ENCODE measurements around the gene GALNTL6. TPM values are rescaled to one million over a fixed set of nuclear protein-coding genes. Genes with fewer than 3 reads are reported as not detected.

Gene GALNTL6
- total and polyA plus RNA-seq, 4 donors: 6.1 to 25.4 (median 22.5) TPM

- no CpG with 5 or more reads among the region's 1 CpG for WGBS (ENCODE audit: insufficient coverage)
- H3K9me3 ChIP-seq (ENCODE audit: control insufficient read depth, insufficient read depth, low read length): no peaks in the 10 kb centered on the region
Observed at GRCh38 chr4:172256820-172257219, 443.6 kb downstream of the GALNTL6 start.

GRCh38 chr4:172270397-172270796, 457.2 kb downstream of the GALNTL6 start:
- peak in 1 of 6 donors; percentile 74 for DNase-seq (ENCODE audit: low read depth in 4 of 6, low spot score in 6 of 6)
- Histone ChIP-seq H3K9me3 (ENCODE audit: control insufficient read depth, insufficient read depth, low read length) (no peaks in the 10 kb centered on the region), H3K4me1 (ENCODE audit: control insufficient read depth, insufficient read depth, low read length) (no peaks in the 10 kb centered on the region), H3K36me3 (ENCODE audit: control insufficient read depth, insufficient read depth, low read length) (no peaks in the 10 kb centered on the region), H3K27me3 (ENCODE audit: control insufficient read depth, insufficient read depth, low read length) (no peaks in the 10 kb centered on the region), H3K4me3 (ENCODE audit: low read depth, low read length) (no peak overlapping the region), H3K27ac (ENCODE audit: low read depth, low read length) (no peak overlapping the region)
- WGBS (ENCODE audit: insufficient coverage): 40% methylated on average over 1 of the region's 2 CpGs

More at GRCh38 chr4:172256820-172257219, 443.6 kb downstream of the GALNTL6 start:
- Histone ChIP-seq H3K36me3 (ENCODE audit: control insufficient read depth, insufficient read depth, low read length) (no peaks in the 10 kb centered on the region), H3K27ac (ENCODE audit: low read depth, low read length) (no peak overlapping the region), H3K4me3 (ENCODE audit: low read depth, low read length) (no peak overlapping the region), H3K4me1 (ENCODE audit: control insufficient read depth, insufficient read depth, low read length) (no peaks in the 10 kb centered on the region), H3K27me3 (ENCODE audit: control insufficient read depth, insufficient read depth, low read length) (no peaks in the 10 kb centered on the region)
- no peak for DNase-seq (ENCODE audit: low read depth in 4 of 6, low spot score in 6 of 6)

GRCh38 chr4:172287117-172287516, 473.9 kb downstream of the GALNTL6 start:
- Histone ChIP-seq H3K4me3 (ENCODE audit: low read depth, low read length) (no peak overlapping the region), H3K27ac (ENCODE audit: low read depth, low read length) (no peak overlapping the region), H3K27me3 (ENCODE audit: control insufficient read depth, insufficient read depth, low read length) (no peaks in the 10 kb centered on the region), H3K9me3 (ENCODE audit: control insufficient read depth, insufficient read depth, low read length) (no peaks in the 10 kb centered on the region), H3K4me1 (ENCODE audit: control insufficient read depth, insufficient read depth, low read length) (no peaks in the 10 kb centered on the region), H3K36me3 (ENCODE audit: control insufficient read depth, insufficient read depth, low read length) (no peaks in the 10 kb centered on the region)
- peak in 1 of 6 donors; percentile 13 for DNase-seq (ENCODE audit: low read depth in 4 of 6, low spot score in 6 of 6)

- no CpG with 5 or more reads among the region's 1 CpG for WGBS (ENCODE audit: insufficient coverage)
- Histone ChIP-seq H3K4me3 (ENCODE audit: low read depth, low read length) (no peak overlapping the region), H3K27me3 (ENCODE audit: control insufficient read depth, insufficient read depth, low read length) (no peaks in the 10 kb centered on the region), H3K36me3 (ENCODE audit: control insufficient read depth, insufficient read depth, low read length) (no peaks in the 10 kb centered on the region), H3K9me3 (ENCODE audit: control insufficient read depth, insufficient read depth, low read length) (peaks cover 3% of the 10 kb centered on the region), H3K27ac (ENCODE audit: low read depth, low read length) (no peak overlapping the region), H3K4me1 (ENCODE audit: control insufficient read depth, insufficient read depth, low read length) (no peaks in the 10 kb centered on the region)
- DNase-seq (ENCODE audit: low read depth in 4 of 6, low spot score in 6 of 6): no peak
Observed at GRCh38 chr4:172305698-172306097, 492.5 kb downstream of the GALNTL6 start.

GRCh38 chr4:172308078-172308477, 494.9 kb downstream of the GALNTL6 start:
- no peak for DNase-seq (ENCODE audit: low read depth in 4 of 6, low spot score in 6 of 6)
- WGBS (ENCODE audit: insufficient coverage): no CpG with 5 or more reads among the region's 2 CpGs
- Histone ChIP-seq H3K9me3 (ENCODE audit: control insufficient read depth, insufficient read depth, low read length) (peaks cover 3% of the 10 kb centered on the region), H3K4me3 (ENCODE audit: low read depth, low read length) (no peak overlapping the region), H3K27ac (ENCODE audit: low read depth, low read length) (no peak overlapping the region), H3K4me1 (ENCODE audit: control insufficient read depth, insufficient read depth, low read length) (no peaks in the 10 kb centered on the region), H3K27me3 (ENCODE audit: control insufficient read depth, insufficient read depth, low read length) (no peaks in the 10 kb centered on the region), H3K36me3 (ENCODE audit: control insufficient read depth, insufficient read depth, low read length) (no peaks in the 10 kb centered on the region)

GRCh38 chr4:172311682-172312081, 498.5 kb downstream of the GALNTL6 start:
- no peaks in the 10 kb centered on the region for H3K4me1 ChIP-seq (ENCODE audit: control insufficient read depth, insufficient read depth, low read length)
- DNase-seq (ENCODE audit: low read depth in 4 of 6, low spot score in 6 of 6): no peak
- peaks cover 3% of the 10 kb centered on the region for H3K9me3 ChIP-seq (ENCODE audit: control insufficient read depth, insufficient read depth, low read length)
- H3K36me3 ChIP-seq (ENCODE audit: control insufficient read depth, insufficient read depth, low read length): no peaks in the 10 kb centered on the region
- H3K4me3 ChIP-seq (ENCODE audit: low read depth, low read length): no peak overlapping the region
- no peaks in the 10 kb centered on the region for H3K27me3 ChIP-seq (ENCODE audit: control insufficient read depth, insufficient read depth, low read length)
- no peak overlapping the region for H3K27ac ChIP-seq (ENCODE audit: low read depth, low read length)
- WGBS (ENCODE audit: insufficient coverage): no CpG with 5 or more reads among the region's 3 CpGs

GRCh38 chr4:172323288-172323687, 510.1 kb downstream of the GALNTL6 start:
- H3K27me3 ChIP-seq (ENCODE audit: control insufficient read depth, insufficient read depth, low read length): no peaks in the 10 kb centered on the region
- no peak for DNase-seq (ENCODE audit: low read depth in 4 of 6, low spot score in 6 of 6)
- no peak overlapping the region for H3K4me3 ChIP-seq (ENCODE audit: low read depth, low read length)
- no peaks in the 10 kb centered on the region for H3K4me1 ChIP-seq (ENCODE audit: control insufficient read depth, insufficient read depth, low read length)
- H3K9me3 ChIP-seq (ENCODE audit: control insufficient read depth, insufficient read depth, low read length): no peaks in the 10 kb centered on the region
- no CpG with 5 or more reads among the region's 2 CpGs for WGBS (ENCODE audit: insufficient coverage)
- no peak overlapping the region for H3K27ac ChIP-seq (ENCODE audit: low read depth, low read length)
- no peaks in the 10 kb centered on the region for H3K36me3 ChIP-seq (ENCODE audit: control insufficient read depth, insufficient read depth, low read length)

GRCh38 chr4:172344308-172344938, 531.2 kb downstream of the GALNTL6 start:
- Histone ChIP-seq H3K4me1 (ENCODE audit: control insufficient read depth, insufficient read depth, low read length) (no peaks in the 10 kb centered on the region), H3K36me3 (ENCODE audit: control insufficient read depth, insufficient read depth, low read length) (no peaks in the 10 kb centered on the region), H3K27ac (ENCODE audit: low read depth, low read length) (no peak overlapping the region), H3K4me3 (ENCODE audit: low read depth, low read length) (no peak overlapping the region), H3K27me3 (ENCODE audit: control insufficient read depth, insufficient read depth, low read length) (no peaks in the 10 kb centered on the region), H3K9me3 (ENCODE audit: control insufficient read depth, insufficient read depth, low read length) (no peaks in the 10 kb centered on the region)
- WGBS (ENCODE audit: insufficient coverage): no CpG with 5 or more reads among the region's 5 CpGs
- peak in 2 of 6 donors; percentile 14 to 39 for DNase-seq (ENCODE audit: low read depth in 4 of 6, low spot score in 6 of 6)

GRCh38 chr4:172348426-172348825, 535.2 kb downstream of the GALNTL6 start:
- no peak overlapping the region for H3K4me3 ChIP-seq (ENCODE audit: low read depth, low read length)
- H3K4me1 ChIP-seq (ENCODE audit: control insufficient read depth, insufficient read depth, low read length): no peaks in the 10 kb centered on the region
- DNase-seq (ENCODE audit: low read depth in 4 of 6, low spot score in 6 of 6): peak in 2 of 6 donors; percentile 2 to 73
- H3K9me3 ChIP-seq (ENCODE audit: control insufficient read depth, insufficient read depth, low read length): no peaks in the 10 kb centered on the region
- no CpG with 5 or more reads among the region's 2 CpGs for WGBS (ENCODE audit: insufficient coverage)
- H3K36me3 ChIP-seq (ENCODE audit: control insufficient read depth, insufficient read depth, low read length): no peaks in the 10 kb centered on the region
- no peaks in the 10 kb centered on the region for H3K27me3 ChIP-seq (ENCODE audit: control insufficient read depth, insufficient read depth, low read length)
- no peak overlapping the region for H3K27ac ChIP-seq (ENCODE audit: low read depth, low read length)

GRCh38 chr4:172352356-172352755, 539.2 kb downstream of the GALNTL6 start:
- Histone ChIP-seq H3K4me3 (ENCODE audit: low read depth, low read length) (no peak overlapping the region), H3K36me3 (ENCODE audit: control insufficient read depth, insufficient read depth, low read length) (no peaks in the 10 kb centered on the region), H3K9me3 (ENCODE audit: control insufficient read depth, insufficient read depth, low read length) (no peaks in the 10 kb centered on the region), H3K4me1 (ENCODE audit: control insufficient read depth, insufficient read depth, low read length) (no peaks in the 10 kb centered on the region), H3K27me3 (ENCODE audit: control insufficient read depth, insufficient read depth, low read length) (no peaks in the 10 kb centered on the region), H3K27ac (ENCODE audit: low read depth, low read length) (no peak overlapping the region)
- DNase-seq (ENCODE audit: low read depth in 4 of 6, low spot score in 6 of 6): peak in 1 of 6 donors; percentile 1
- 83% methylated on average over 3 of the region's 3 CpGs for WGBS (ENCODE audit: insufficient coverage)
